Measurements from ENCODE around the gene SCOC.

DNA sequence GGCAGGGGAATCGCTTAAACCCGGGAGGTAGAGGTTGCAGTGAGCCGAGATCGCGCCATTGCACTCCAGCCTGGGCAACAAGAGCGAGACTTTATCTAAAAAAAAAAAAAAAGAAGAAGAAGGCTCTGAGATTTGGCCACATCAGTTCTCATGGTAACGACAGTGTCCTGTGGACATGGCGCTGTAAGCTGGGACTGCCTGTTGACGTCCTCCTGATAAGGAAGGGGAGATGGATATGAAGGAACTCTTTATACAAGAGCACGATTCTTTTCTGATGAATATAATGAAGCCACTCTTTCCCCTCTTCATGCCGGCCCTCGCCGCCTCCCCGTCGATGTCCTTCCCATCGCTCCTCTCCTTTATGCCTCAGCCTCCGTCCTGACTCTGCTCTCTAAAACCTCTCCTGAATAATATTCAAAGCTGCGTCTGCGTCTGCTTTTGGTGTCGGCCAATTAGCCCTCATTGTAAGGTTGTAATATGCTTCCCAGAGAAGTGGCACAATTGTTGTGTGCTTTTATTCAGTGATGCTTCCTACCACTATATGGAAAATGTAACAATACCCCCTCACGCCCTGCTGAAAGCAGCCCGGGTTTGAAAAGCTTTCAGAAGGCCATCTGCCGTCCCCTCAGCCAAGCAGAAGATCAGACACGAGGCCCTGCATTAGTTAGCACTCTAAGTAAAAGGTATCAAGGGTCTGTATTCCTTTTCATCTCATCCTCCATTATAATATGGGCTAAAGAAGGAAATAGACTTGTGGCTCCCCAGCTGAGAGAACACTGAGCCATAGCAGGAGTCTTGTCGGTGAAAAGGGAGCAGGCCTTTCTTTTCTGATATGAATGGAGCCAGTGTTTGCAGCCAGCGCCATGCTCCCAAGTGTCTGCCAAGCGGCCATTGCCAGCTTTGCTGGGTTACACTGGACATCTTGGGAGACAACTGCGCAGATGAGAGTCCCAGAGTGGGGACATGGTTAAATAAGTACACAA is 22.1 kb upstream of the SCOC start:
- TF ChIP-seq, protein P1, sequence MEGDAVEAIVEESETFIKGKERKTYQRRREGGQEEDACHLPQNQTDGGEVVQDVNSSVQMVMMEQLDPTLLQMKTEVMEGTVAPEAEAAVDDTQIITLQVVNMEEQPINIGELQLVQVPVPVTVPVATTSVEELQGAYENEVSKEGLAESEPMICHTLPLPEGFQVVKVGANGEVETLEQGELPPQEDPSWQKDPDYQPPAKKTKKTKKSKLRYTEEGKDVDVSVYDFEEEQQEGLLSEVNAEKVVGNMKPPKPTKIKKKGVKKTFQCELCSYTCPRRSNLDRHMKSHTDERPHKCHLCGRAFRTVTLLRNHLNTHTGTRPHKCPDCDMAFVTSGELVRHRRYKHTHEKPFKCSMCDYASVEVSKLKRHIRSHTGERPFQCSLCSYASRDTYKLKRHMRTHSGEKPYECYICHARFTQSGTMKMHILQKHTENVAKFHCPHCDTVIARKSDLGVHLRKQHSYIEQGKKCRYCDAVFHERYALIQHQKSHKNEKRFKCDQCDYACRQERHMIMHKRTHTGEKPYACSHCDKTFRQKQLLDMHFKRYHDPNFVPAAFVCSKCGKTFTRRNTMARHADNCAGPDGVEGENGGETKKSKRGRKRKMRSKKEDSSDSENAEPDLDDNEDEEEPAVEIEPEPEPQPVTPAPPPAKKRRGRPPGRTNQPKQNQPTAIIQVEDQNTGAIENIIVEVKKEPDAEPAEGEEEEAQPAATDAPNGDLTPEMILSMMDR (optimal IDR thresholded peaks at IDR 0.05 in 1 of 3, IDR thresholded peaks at IDR 0.05 in 1 of 3, conservative IDR thresholded peaks at IDR 0.05 in 1 of 3; ENCODE audit: extremely low read depth in 1 of 3, insufficient read depth in 2 of 3, low read length in 3 of 3): no peak
- no peak for TF ChIP-seq EZH2 (IDR thresholded peaks at IDR 0.05; ENCODE audit: low read length)
